HG02973 (cell line): Measurements from ENCODE around the gene PAGR1.
"Not testable (repeated sequence)": the region's sequence is repeated elsewhere in the genome, so short reads cannot be mapped to it uniquely, and the experiment has no call there.

Source experiments
- ATAC-seq: cut with Tn5 transposase; IDR thresholded peaks from one replicate; pipeline ENCODE4 v1.9.1; 2021; ENCODE audit warnings: moderate library complexity; ENCODE audit not compliant: unreplicated experiment

Gene PAGR1

GRCh38 chr16:29811896-29812665 is 3.9 kb upstream of the PAGR1 start, which contains the start of gene PRRT2:
Gene PRRT2 (plus strand): TSS chr16:29812193. CDS start chr16:29813055, 862 bp downstream.
- no peak for ATAC-seq

- ATAC-seq, result no peak
Measured at GRCh38 chr16:29812754-29813643, 3.0 kb upstream of the PAGR1 start.

GRCh38 chr16:29813644-29814562 is 2.0 kb upstream of the PAGR1 start:
- no peak for ATAC-seq

- no peak for ATAC-seq
Measured at GRCh38 chr16:29814592-29814991, 1.4 kb upstream of the PAGR1 start.

DNA sequence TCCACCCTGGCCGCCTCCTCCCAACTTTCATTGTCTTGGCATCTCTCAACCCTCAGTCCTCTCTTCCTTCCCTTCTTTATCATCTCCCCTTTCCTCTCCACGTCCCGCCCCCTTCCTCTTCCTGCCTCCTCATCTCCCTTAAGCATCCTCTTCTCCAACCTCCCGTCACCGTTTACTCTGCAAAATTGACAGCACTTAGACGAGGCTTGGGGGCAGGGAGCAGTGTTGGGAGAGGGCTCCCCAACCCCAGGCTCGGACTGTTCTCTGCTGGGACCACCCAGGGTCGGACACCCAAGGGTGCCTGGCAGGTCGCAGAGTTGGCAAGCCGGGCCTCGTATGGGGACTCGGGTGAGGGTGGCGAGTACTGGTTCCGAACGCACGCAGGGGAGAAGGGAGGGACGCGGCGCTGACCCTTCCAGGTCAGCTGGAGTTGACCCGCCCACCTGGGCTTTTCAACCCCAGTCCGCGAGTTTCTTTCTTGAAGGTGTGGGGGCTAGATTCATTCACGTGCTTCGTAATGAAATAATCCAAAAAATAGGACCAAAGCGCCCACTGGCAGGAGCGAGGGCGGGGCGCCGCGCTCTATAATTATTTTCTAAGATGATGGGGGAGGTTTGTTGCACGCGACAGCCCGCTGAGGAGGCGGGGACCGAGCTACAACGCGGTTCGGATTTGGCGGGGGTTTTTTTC is 775 bp upstream of the PAGR1 start:
- ATAC-seq, result no peak

GRCh38 chr16:29816694-29817441 is 916 bp downstream of the PAGR1 start:
- ATAC-seq, result peak; percentile 3

DNA sequence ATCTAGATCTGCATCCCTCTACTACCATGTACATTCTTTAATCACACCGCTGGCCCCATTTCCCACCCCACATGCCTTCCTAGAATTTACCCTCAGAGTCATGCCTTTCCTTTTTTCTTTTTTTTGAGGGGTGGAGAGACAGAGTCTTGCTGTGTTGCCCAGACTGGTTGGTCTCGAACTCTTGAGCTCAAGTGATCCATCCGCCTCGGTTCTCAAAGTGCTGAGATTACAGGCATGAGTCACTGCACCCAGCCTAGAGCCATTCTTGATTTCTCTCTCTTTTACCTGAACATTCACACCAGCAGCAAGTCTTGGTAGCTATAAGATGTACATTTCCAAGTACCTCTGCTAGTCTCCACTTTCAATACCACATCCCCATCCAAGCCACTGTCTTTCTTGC is 2.1 kb downstream of the PAGR1 start:
- no peak for ATAC-seq

- no peak for ATAC-seq
Measured at GRCh38 chr16:29819506-29819905, 3.6 kb downstream of the PAGR1 start.

GRCh38 chr16:29820271-29820701 is 4.3 kb downstream of the PAGR1 start, which contains the start of gene MVP:
Gene MVP (plus strand): TSS chr16:29820462. CDS start chr16:29830550, 10,088 bp downstream.
- ATAC-seq, result no peak

DNA sequence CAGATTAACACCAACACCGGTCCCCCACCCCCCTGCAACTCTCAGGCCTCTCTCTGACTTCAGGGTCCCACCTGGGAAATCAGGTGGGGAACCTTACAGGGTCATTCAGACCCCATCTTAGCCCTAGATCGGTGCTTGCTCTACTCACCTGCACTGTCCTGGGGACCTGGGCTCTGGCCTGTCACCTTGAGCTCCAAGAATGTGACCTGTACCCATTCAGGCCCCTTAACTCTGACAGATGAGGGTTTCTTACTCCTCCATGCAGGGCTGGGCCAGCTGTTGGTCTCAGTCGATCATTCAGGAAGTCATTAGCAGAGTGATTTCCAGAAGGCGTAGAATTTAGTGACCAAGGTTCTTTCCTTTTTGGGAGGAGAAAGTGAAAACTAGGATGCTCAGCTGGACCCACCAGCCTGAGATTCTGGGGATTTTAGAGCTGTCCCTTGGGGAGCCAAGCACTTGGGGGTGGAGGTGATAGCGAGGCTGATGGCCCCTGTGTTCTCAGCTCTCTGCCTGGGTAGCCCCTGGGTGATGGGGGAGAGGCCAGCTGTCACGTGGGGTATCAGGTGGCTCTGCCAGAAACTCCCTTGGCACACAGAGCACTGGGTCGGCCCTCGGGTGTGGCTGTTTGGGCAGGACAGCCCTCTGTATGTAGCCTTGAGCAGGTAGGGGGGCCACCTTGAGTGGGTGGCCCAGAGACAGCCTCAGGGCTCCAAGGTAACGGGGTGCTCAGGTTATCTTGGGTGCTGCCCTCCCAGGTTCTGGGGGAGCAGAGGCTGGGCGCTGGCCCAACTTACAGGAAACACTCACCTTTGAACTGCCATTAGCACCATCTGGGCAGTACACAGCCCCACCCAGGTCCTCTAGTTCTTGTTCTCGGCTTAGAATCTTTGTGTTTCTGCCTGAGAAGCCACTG is 5.0 kb downstream of the PAGR1 start:
- peak; percentile 34 for ATAC-seq

DNA sequence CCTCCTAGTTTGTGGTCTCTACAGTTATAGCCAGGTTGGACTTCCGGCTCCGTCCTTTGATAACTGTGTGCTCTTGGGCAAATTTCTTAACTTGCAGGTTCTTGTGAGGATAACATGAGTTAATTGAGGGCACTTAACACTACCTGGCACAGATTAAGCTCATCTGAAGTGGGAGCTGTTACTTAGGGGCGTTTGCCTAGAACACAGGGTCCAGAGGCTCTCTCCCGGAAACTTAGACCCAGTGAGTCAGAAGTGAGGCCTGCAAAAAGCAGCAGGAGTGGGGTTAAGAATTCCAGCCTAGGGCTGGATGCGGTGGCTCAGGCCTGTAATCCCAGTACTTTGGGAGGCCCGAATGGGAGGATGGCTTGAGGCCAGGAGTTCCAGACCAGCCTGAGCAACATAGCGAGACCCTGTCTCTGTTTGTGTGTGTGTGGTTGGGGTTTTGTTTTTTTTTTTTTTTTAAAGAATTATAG is 5.7 kb downstream of the PAGR1 start:
- no peak for ATAC-seq

GRCh38 chr16:29824589-29825144 is 8.7 kb downstream of the PAGR1 start:
- no peak for ATAC-seq

GRCh38 chr16:29825145-29826044 is 9.4 kb downstream of the PAGR1 start:
- ATAC-seq, result no peak

- no peak for ATAC-seq
Measured at GRCh38 chr16:29826342-29826695, 10.4 kb downstream of the PAGR1 start.

DNA sequence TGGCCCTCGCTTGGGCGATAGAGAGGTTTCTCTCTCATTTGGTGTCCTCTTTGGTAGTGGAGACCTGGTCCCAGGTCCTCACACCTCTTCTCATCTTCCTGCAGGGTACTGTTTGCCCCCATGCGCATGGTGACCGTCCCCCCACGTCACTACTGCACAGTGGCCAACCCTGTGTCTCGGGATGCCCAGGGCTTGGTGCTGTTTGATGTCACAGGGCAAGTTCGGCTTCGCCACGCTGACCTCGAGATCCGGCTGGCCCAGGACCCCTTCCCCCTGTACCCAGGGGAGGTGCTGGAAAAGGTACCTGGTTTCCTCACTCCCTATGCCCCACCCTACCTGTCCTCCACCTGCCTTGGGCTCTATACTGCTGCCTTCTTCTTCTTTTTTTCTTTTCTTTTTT is 14.8 kb downstream of the PAGR1 start:
- ATAC-seq, result no peak

DNA sequence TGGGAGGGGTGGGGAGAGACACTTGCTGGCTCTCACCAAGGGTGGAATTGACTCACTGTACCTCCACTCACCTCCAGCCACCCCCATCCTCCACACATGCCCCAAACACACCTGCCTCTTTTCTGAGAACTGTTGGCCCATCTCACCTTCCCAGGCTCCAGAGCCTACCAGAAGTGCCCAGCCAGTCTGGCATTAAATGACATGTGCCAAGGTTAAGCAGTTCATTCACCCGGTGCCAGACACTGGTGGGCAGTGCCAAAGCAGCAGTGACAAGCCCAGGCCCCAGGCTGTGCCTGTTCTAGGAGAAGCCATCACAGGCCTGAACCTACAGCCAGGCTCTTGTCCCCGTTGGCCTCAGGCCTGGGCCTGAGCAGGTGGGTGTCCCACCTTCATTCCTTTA is 15.5 kb downstream of the PAGR1 start:
- no peak for ATAC-seq

- ATAC-seq, result not testable (repeated sequence)
Measured at GRCh38 chr16:29833219-29833618, 17.3 kb downstream of the PAGR1 start.
